B cell (primary cell): ENCODE data around the gene FAM151A.

Source experiments
- CTCF ChIP-seq: fragments of 200-600 bp; IDR thresholded peaks from one replicate; pipeline ENCODE4 v1.8.0; 2022; ENCODE audit warnings: antibody characterized with exemption, mild to moderate bottlenecking
- EZH2 ChIP-seq: IDR thresholded peaks from 2 replicates; pipeline ENCODE4 v1.6.1; 2012; ENCODE audit warnings: borderline replicate concordance, low read depth, mild to moderate bottlenecking, moderate library complexity, low read length; ENCODE audit not compliant: insufficient read depth, poor library complexity, severe bottlenecking

GRCh38 chr1:54606096-54606989 lies 17.0 kb downstream of the FAM151A start:
- no peak for TF ChIP-seq EZH2
- TF ChIP-seq CTCF = no peak
